Cardiac muscle cell (in vitro differentiated cells and primary cell): ENCODE measurements around the gene RSRC1. TPM values are rescaled to one million over a fixed set of nuclear protein-coding genes. Genes with fewer than 3 reads are reported as not detected.

Source experiments
- DNase-seq, 2 donors: peaks; one replicate each; pipeline versions ENCODE4 v3.0.0 to v3.0.0-alpha.2; 2010 to 2017; ENCODE audit warnings: low read depth in 1 of 2, low spot score in 1 of 2
- H3K27ac ChIP-seq: fragments of 200-600 bp; sonication (generic); 2 replicates; pipeline ENCODE4 v1.5.1; 2016
- H3K27me3 ChIP-seq: fragments of 200-600 bp; sonication (generic); 2 replicates; pipeline ENCODE4 v1.6.0; 2016; ENCODE audit warnings: control low read depth
- H3K36me3 ChIP-seq: fragments of 200-600 bp; sonication (generic); 2 replicates; pipeline ENCODE4 v1.5.1; 2016; ENCODE audit warnings: control low read depth
- H3K4me1 ChIP-seq: fragments of 200-600 bp; sonication (generic); 2 replicates; pipeline ENCODE4 v1.8.1; 2017; ENCODE audit warnings: low read depth, mild to moderate bottlenecking, mixed run types
- H3K4me3 ChIP-seq: fragments of 200-600 bp; sonication (generic); 2 replicates; pipeline ENCODE4 v1.5.1; 2016; ENCODE audit warnings: mild to moderate bottlenecking
- H3K9me3 ChIP-seq: fragments of 200-600 bp; sonication (generic); 2 replicates; pipeline ENCODE4 v1.5.1; 2017; ENCODE audit warnings: low read depth, mild to moderate bottlenecking, control low read depth
- polyA plus RNA-seq: library from polyadenylated mRNA; unstranded; fragments of >200 nt; fragmentation: Nextera tagmentation; extraction: Ambion mirVana; gene quantifications from 2 replicates; pipeline ENCODE4 v1.2.1, GENCODE V29; 2016
- total RNA-seq: library from RNA; depleted of rRNA; stranded (reverse); fragments of >200 nt; gene quantifications from 2 replicates; pipeline ENCODE4 v1.2.3, GENCODE V29; 2016
- TF ChIP-seq, protein P1 (sequence below): IDR thresholded peaks from 2 replicates; pipeline ENCODE4 v1.5.1; 2012; ENCODE audit warnings: low read depth, mild to moderate bottlenecking, low read length

The RSRC1 gene
- total and polyA plus RNA-seq, 2 experiments from 2014 or later, result 23.6 to 55.9 TPM

DNA sequence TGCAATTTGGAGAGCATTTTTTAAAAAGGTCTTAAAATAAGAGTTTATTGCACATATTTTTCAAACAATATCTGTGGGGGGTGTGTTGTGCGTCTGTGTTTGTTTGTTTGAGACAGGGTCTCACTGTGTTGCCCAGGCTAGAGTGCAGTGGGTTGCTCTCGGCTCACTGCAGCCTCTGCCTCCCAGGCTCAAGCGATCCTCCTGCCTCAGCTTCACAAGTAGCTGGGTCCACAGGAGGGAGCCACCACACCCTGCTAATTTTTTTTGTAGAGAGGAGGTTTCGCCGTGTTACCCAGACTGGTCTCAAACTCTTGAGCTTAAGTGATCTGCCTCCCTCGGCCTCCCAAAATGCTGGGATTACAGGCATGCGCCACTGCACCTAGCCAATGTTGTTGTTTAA lies 463.8 kb downstream of the RSRC1 start:
- TF ChIP-seq, protein P1, sequence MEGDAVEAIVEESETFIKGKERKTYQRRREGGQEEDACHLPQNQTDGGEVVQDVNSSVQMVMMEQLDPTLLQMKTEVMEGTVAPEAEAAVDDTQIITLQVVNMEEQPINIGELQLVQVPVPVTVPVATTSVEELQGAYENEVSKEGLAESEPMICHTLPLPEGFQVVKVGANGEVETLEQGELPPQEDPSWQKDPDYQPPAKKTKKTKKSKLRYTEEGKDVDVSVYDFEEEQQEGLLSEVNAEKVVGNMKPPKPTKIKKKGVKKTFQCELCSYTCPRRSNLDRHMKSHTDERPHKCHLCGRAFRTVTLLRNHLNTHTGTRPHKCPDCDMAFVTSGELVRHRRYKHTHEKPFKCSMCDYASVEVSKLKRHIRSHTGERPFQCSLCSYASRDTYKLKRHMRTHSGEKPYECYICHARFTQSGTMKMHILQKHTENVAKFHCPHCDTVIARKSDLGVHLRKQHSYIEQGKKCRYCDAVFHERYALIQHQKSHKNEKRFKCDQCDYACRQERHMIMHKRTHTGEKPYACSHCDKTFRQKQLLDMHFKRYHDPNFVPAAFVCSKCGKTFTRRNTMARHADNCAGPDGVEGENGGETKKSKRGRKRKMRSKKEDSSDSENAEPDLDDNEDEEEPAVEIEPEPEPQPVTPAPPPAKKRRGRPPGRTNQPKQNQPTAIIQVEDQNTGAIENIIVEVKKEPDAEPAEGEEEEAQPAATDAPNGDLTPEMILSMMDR, result no peak
- peaks cover 33% of the 10 kb centered on the region for H3K4me1 ChIP-seq
- DNase-seq, result no peak
- no peaks in the 10 kb centered on the region for H3K9me3 ChIP-seq
- H3K36me3 ChIP-seq, result no peaks in the 10 kb centered on the region
- H3K27ac ChIP-seq, result peak overlapping the region; percentile 1
- no peak overlapping the region for H3K4me3 ChIP-seq
- no peaks in the 10 kb centered on the region for H3K27me3 ChIP-seq

DNA sequence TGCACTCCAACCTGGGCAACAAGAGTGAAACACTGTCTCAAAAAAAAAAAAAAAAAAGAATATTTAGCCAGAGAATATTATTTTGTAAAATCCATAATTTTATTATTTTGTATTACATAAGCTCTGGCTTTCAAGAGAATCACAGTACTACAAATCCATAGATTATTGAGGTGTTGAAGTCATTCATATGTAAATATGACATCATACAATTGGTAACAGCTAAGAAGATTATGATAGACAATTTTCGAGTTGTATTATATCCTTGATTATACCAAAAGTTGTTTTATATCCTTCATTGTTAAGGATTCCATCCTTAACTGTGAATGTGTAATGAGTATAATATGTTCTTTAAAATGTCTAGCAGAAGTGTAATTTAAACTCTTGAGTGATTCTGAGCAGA lies 464.8 kb downstream of the RSRC1 start:
- no peaks in the 10 kb centered on the region for H3K36me3 ChIP-seq
- H3K9me3 ChIP-seq, result no peaks in the 10 kb centered on the region
- no peaks in the 10 kb centered on the region for H3K27me3 ChIP-seq
- DNase-seq, result no peak
- TF ChIP-seq, protein P1, result no peak
- H3K4me1 ChIP-seq, result peaks cover 24% of the 10 kb centered on the region
- peak overlapping the region; percentile 22 for H3K27ac ChIP-seq
- no peak overlapping the region for H3K4me3 ChIP-seq

DNA sequence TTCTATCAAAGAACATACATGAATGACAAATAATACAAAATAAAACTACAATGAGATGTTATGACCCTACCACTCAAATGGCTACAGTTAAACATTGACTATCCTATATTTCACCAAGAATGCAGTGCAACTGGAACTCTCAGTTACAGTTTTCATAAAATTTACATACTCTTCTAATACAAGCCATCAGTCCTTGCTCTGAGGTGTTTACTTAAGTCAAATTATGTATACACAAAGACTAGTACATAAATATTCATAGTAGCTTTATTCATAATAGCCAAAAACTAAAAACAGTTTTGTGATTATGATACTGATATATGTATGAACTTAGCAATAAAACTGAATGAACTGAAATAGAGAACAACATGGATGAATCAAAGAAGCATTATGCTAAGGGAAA lies 480.3 kb downstream of the RSRC1 start:
- no peaks in the 10 kb centered on the region for H3K4me1 ChIP-seq
- H3K36me3 ChIP-seq, result peaks cover 19% of the 10 kb centered on the region
- H3K9me3 ChIP-seq, result no peaks in the 10 kb centered on the region
- no peak overlapping the region for H3K27ac ChIP-seq
- H3K27me3 ChIP-seq, result no peaks in the 10 kb centered on the region
- no peak for DNase-seq
- no peak overlapping the region for H3K4me3 ChIP-seq
- TF ChIP-seq, protein P1, result no peak

Other genes starting within 250 kb of the RSRC1 start
- 0.14 and 1.5 TPM in 2 replicates for gene SHOX2, start 3.7 kb upstream of the RSRC1 start, total RNA-seq
- 0.44 TPM in 1 of 2 replicates, not detected in the other for gene SHOX2, start 3.7 kb upstream of the RSRC1 start, polyA plus RNA-seq